PC-3 (cell line): ENCODE data around the gene KAT2B.

Experiments used
- CTCF ChIP-seq: fragments of 300-600 bp; sonication (generic); conservative IDR thresholded peaks from 2 replicates; pipeline ENCODE4 v1.5.1; 2017; ENCODE audit warnings: antibody characterized with exemption, low read depth, mild to moderate bottlenecking, low read length
- EZH2 ChIP-seq: fragments of 300-600 bp; sonication (generic); IDR thresholded peaks from one replicate; pipeline ENCODE4 v1.6.1; 2017; ENCODE audit warnings: antibody characterized with exemption, mild to moderate bottlenecking, low read length; ENCODE audit not compliant: unreplicated experiment
- EZH2phosphoT487 ChIP-seq: fragments of 300-600 bp; sonication (generic); IDR thresholded peaks from 2 replicates; pipeline ENCODE4 v1.6.1; 2018; ENCODE audit warnings: mild to moderate bottlenecking, antibody characterized with exemption, low read length, borderline replicate concordance

GRCh38 chr3:20040548-20041196, 426 bp downstream of the KAT2B start:
- peak; percentile 38; the same call in 1 of the 2 replicates for TF ChIP-seq CTCF
- no peak for TF ChIP-seq EZH2
- TF ChIP-seq EZH2phosphoT487: no peak
